Measurements from ENCODE around the gene F2R. TPM values are rescaled to one million over a fixed set of nuclear protein-coding genes. Genes with fewer than 3 reads are reported as not detected.

Gene F2R
- total and polyA plus RNA-seq, 10 of the 15 experiments (the other 5 are each of a cell fraction or from before 2014, with no cell fraction given), result 1.8 to 75.4 (median 8.0) TPM

GRCh38 chr5:76704131-76704663 is 11.7 kb upstream of the F2R start:
- no TSS peak for BruUV-seq (replicated peaks)
- FAIRE-seq, result no peak
- no peak overlapping the region for H3K4me3 ChIP-seq
- intact Hi-C loops (cut with micrococcal nuclease; ENCODE audit: unreplicated experiment) (no loop called here), in situ Hi-C loops (cut with MboI) (no loop called here)
- H2AFZ ChIP-seq (ENCODE audit: control insufficient read depth, low read depth, low read length), result no peak overlapping the region
- CTCF ChIA-PET, result interaction anchor here (1.0 to 2.2 kb wide), 6 partner anchors 11 to 104 kb away, joined by 3 to 20 read pairs (median 4); no protein-coding TSS in a partner anchor
- no peaks in the 10 kb centered on the region for H4K20me1 ChIP-seq (ENCODE audit: control insufficient read depth, insufficient read depth)
- no peaks in the 10 kb centered on the region for H3K9me3 ChIP-seq (replicated peaks; ENCODE audit: control insufficient read depth, insufficient read depth, low read length)
- no peaks in the 10 kb centered on the region for H3K27me3 ChIP-seq (replicated peaks in 1 of 2; ENCODE audit: control insufficient read depth in 2 of 2, insufficient read depth in 2 of 2, low read length in 1 of 2)
- no peaks in the 10 kb centered on the region for H3K79me2 ChIP-seq (ENCODE audit: control insufficient read depth, insufficient read depth, low read length)
- H3K27ac ChIP-seq (ENCODE audit: control insufficient read depth, insufficient read depth), result no peak overlapping the region
- no peak overlapping the region for H3K9ac ChIP-seq (ENCODE audit: control insufficient read depth, insufficient read depth, low read length)
- H3K4me2 ChIP-seq (ENCODE audit: control insufficient read depth, insufficient read depth), result no peak overlapping the region
- POLR2A ChIA-PET, result no interaction called here
- RAD21 ChIA-PET (ENCODE audit: unreplicated experiment), result interaction anchor here (1.4 to 2.3 kb wide), 3 partner anchors 28 to 121 kb away, joined by 3 to 19 read pairs (median 4); no protein-coding TSS in a partner anchor
- ATAC-seq, result no peak
- H3K36me3 ChIP-seq (ENCODE audit: control insufficient read depth in 2 of 2, insufficient read depth in 2 of 2, low read length in 1 of 2), result peaks cover 0 to 5% of the 10 kb centered on the region in 2 experiments; a peak in 2 of 4 replicates
- TF ChIP-seq YY1 (IDR thresholded peaks at IDR 0.05; ENCODE audit: low read depth, low read length) (no peak), WRNIP1 (IDR thresholded peaks at IDR 0.05; ENCODE audit: borderline replicate concordance, low read depth, low read length) (no peak), POU2F2 (IDR thresholded peaks at IDR 0.05; ENCODE audit: borderline replicate concordance, low read depth, low read length) (no peak), YBX1 (IDR thresholded peaks at IDR 0.05) (no peak)
- DNase-seq (ENCODE audit: low read depth, low spot score), result no peak
- SMC1A ChIA-PET (ENCODE audit: uncharacterized antibody, unreplicated experiment), result interaction anchor here (0.9 to 3.5 kb wide), 9 partner anchors 9 to 121 kb away, joined by 3 to 27 read pairs (median 4); no protein-coding TSS in a partner anchor
- H3K4me1 ChIP-seq (ENCODE audit: control insufficient read depth, insufficient read depth, low read length), result no peaks in the 10 kb centered on the region

GRCh38 chr5:76705574-76705973 is 10.4 kb upstream of the F2R start:
- Histone ChIP-seq H3K4me1 (ENCODE audit: control insufficient read depth, insufficient read depth, low read length) (peaks cover 2% of the 10 kb centered on the region; the same call in 1 of the 2 replicates), H3K27me3 (replicated peaks in 1 of 2; ENCODE audit: control insufficient read depth in 2 of 2, insufficient read depth in 2 of 2, low read length in 1 of 2) (no peaks in the 10 kb centered on the region), H3K36me3 (ENCODE audit: control insufficient read depth in 2 of 2, insufficient read depth in 2 of 2, low read length in 1 of 2) (peaks cover 0 to 2% of the 10 kb centered on the region in 2 experiments; a peak in 2 of 4 replicates), H3K9me3 (replicated peaks; ENCODE audit: control insufficient read depth, insufficient read depth, low read length) (no peaks in the 10 kb centered on the region), H3K9ac (ENCODE audit: control insufficient read depth, insufficient read depth, low read length) (no peak overlapping the region), H3K4me3 (no peak overlapping the region), H4K20me1 (ENCODE audit: control insufficient read depth, insufficient read depth) (no peaks in the 10 kb centered on the region), H3K4me2 (ENCODE audit: control insufficient read depth, insufficient read depth) (no peak overlapping the region), H2AFZ (ENCODE audit: control insufficient read depth, low read depth, low read length) (no peak overlapping the region), H3K79me2 (ENCODE audit: control insufficient read depth, insufficient read depth, low read length) (no peaks in the 10 kb centered on the region), H3K27ac (ENCODE audit: control insufficient read depth, insufficient read depth) (no peak overlapping the region)
- CTCF ChIA-PET, result interaction anchor here (0.7 to 2.2 kb wide), 8 partner anchors 9 to 760 kb away, joined by 3 to 20 read pairs (median 5); no protein-coding TSS in a partner anchor
- FAIRE-seq (no peak), DNase-seq (ENCODE audit: low read depth, low spot score) (no peak), ATAC-seq (peak; percentile 49; the same call in 2 of the 3 replicates)
- no TSS peak for BruUV-seq (replicated peaks)
- in situ Hi-C loops (cut with MboI) (no loop called here), intact Hi-C loops (cut with micrococcal nuclease; ENCODE audit: unreplicated experiment) (no loop called here)
- peak; percentile 79; the same call in 1 of the 2 replicates for TF ChIP-seq SPI1 (IDR thresholded peaks at IDR 0.05; ENCODE audit: borderline replicate concordance, insufficient read depth, low read depth, low read length)
- no peak for TF ChIP-seq MTA3 (IDR thresholded peaks at IDR 0.05; ENCODE audit: borderline replicate concordance, low read length)
- SMC1A ChIA-PET (ENCODE audit: uncharacterized antibody, unreplicated experiment), result interaction anchor here (0.9 to 3.5 kb wide), 8 partner anchors 9 to 106 kb away, joined by 3 to 27 read pairs (median 6); no protein-coding TSS in a partner anchor
- POLR2A ChIA-PET, result interaction anchor here (0.9 to 1.1 kb wide), 2 partner anchors 14 to 69 kb away, joined by 3 to 4 read pairs; no protein-coding TSS in a partner anchor
- RAD21 ChIA-PET (ENCODE audit: unreplicated experiment), result interaction anchor here (1.2 to 2.3 kb wide), 4 partner anchors 12 to 122 kb away, joined by 3 to 19 read pairs (median 4); no protein-coding TSS in a partner anchor
